Measurements from ENCODE around the gene SMARCD2. TPM values are rescaled to one million over a fixed set of nuclear protein-coding genes. Genes with fewer than 3 reads are reported as not detected.
"Not testable (repeated sequence)": the region's sequence is repeated elsewhere in the genome, so short reads cannot be mapped to it uniquely, and the experiment has no call there.

The SMARCD2 gene
- total RNA-seq, 1 experiment from 2014 or later, result 69.0 TPM

- no peak for DNase-seq (ENCODE audit: low read depth)
Measured at GRCh38 chr17:63805591-63805990, 36.9 kb downstream of the SMARCD2 start.

GRCh38 chr17:63804328-63804727 lies 38.2 kb downstream of the SMARCD2 start:
- no peak for DNase-seq (ENCODE audit: low read depth)

GRCh38 chr17:63800783-63801182 lies 41.7 kb downstream of the SMARCD2 start:
- DNase-seq (ENCODE audit: low read depth), result no peak

- DNase-seq (ENCODE audit: low read depth), result peak; percentile 6
Measured at GRCh38 chr17:63798572-63799106, 43.8 kb downstream of the SMARCD2 start.

- not testable (repeated sequence) for DNase-seq (ENCODE audit: low read depth)
Measured at GRCh38 chr17:63796375-63796774, 46.1 kb downstream of the SMARCD2 start.

GRCh38 chr17:63792055-63792729 lies 50.3 kb downstream of the SMARCD2 start:
- no peak for DNase-seq (ENCODE audit: low read depth)

- no peak for DNase-seq (ENCODE audit: low read depth)
Measured at GRCh38 chr17:63790057-63790456, 52.4 kb downstream of the SMARCD2 start.

- DNase-seq (ENCODE audit: low read depth), result no peak
Measured at GRCh38 chr17:63786971-63787711, 55.3 kb downstream of the SMARCD2 start.

- DNase-seq (ENCODE audit: low read depth), result no peak
Measured at GRCh38 chr17:63786117-63786516, 56.4 kb downstream of the SMARCD2 start.

GRCh38 chr17:63785556-63785955 lies 56.9 kb downstream of the SMARCD2 start:
- DNase-seq (ENCODE audit: low read depth), result peak; percentile 19

- no peak for DNase-seq (ENCODE audit: low read depth)
Measured at GRCh38 chr17:63783522-63783921, 59.0 kb downstream of the SMARCD2 start.

Other genes with a start within 250 kb of the SMARCD2 start
- gene TACO1, start 241.8 kb downstream of the SMARCD2 start, total RNA-seq (2014; rRNA removed; shearing (Covaris generic)), result 12.6 and 16.7 TPM in 2 replicates
- 15.3 and 18.1 TPM in 2 replicates for gene MAP3K3, start 220.3 kb downstream of the SMARCD2 start, total RNA-seq (2014; rRNA removed; shearing (Covaris generic))
- 4.9 and 10.2 TPM in 2 replicates for gene LIMD2, start 142.6 kb downstream of the SMARCD2 start, total RNA-seq (2014; rRNA removed; shearing (Covaris generic))
- gene STRADA, start 100.9 kb downstream of the SMARCD2 start, total RNA-seq (2014; rRNA removed; shearing (Covaris generic)), result 10.1 and 13.7 TPM in 2 replicates
- 39.9 and 49.3 TPM in 2 replicates for gene CCDC47, start 69.1 kb downstream of the SMARCD2 start, total RNA-seq (2014; rRNA removed; shearing (Covaris generic))
- gene DDX42, start 68.5 kb downstream of the SMARCD2 start, total RNA-seq (2014; rRNA removed; shearing (Covaris generic)), result 18.0 and 19.8 TPM in 2 replicates
- gene PSMC5, start 15.3 kb downstream of the SMARCD2 start, total RNA-seq (2014; rRNA removed; shearing (Covaris generic)), result 44.7 and 54.2 TPM in 2 replicates
- 49.5 and 62.1 TPM in 2 replicates for gene FTSJ3, start 15.0 kb downstream of the SMARCD2 start, total RNA-seq (2014; rRNA removed; shearing (Covaris generic))
- gene CSH2, start 31.0 kb upstream of the SMARCD2 start, total RNA-seq (2014; rRNA removed; shearing (Covaris generic)), result not detected in 2 replicates
- not detected in 2 replicates for gene GH2, start 39.3 kb upstream of the SMARCD2 start, total RNA-seq (2014; rRNA removed; shearing (Covaris generic))
- gene CSH1, start 53.9 kb upstream of the SMARCD2 start, total RNA-seq (2014; rRNA removed; shearing (Covaris generic)), result not detected in 2 replicates
- gene CSHL1, start 68.6 kb upstream of the SMARCD2 start, total RNA-seq (2014; rRNA removed; shearing (Covaris generic)), result not detected in 2 replicates
- not detected in 2 replicates for gene GH1, start 76.2 kb upstream of the SMARCD2 start, total RNA-seq (2014; rRNA removed; shearing (Covaris generic))
- gene CD79B, start 89.6 kb upstream of the SMARCD2 start, total RNA-seq (2014; rRNA removed; shearing (Covaris generic)), result 0.20 TPM in 1 of 2 replicates, not detected in the other
- not detected in 2 replicates for gene SCN4A, start 130.2 kb upstream of the SMARCD2 start, total RNA-seq (2014; rRNA removed; shearing (Covaris generic))
- not detected in 2 replicates for gene PRR29, start 155.7 kb upstream of the SMARCD2 start, total RNA-seq (2014; rRNA removed; shearing (Covaris generic))
- not detected in 2 replicates for gene ICAM2, start 177.9 kb upstream of the SMARCD2 start, total RNA-seq (2014; rRNA removed; shearing (Covaris generic))